GM19043 (cell line): Measurements from ENCODE around the gene GNL1.
A peak's percentile ranks its signal among the peaks of the same experiment; 100 is the strongest.

Experiments
- ATAC-seq: cut with Tn5 transposase; IDR thresholded peaks from one replicate; pipeline ENCODE4 v1.9.1; 2021; ENCODE audit warnings: low read depth; ENCODE audit not compliant: unreplicated experiment

The GNL1 gene

GRCh38 chr6:30571075-30571761 lies 14.9 kb upstream of the GNL1 start, which contains the start of gene ABCF1:
Gene ABCF1, plus strand, starts transcription at chr6:30571442. Its CDS starts 46 bp downstream, at chr6:30571488.
- ATAC-seq = peak; percentile 97

GRCh38 chr6:30570740-30571074 lies 14.4 kb upstream of the GNL1 start:
- no peak for ATAC-seq

- ATAC-seq = no peak
Measured at GRCh38 chr6:30570263-30570662, 14.0 kb upstream of the GNL1 start.

GRCh38 chr6:30568245-30568644 lies 12.0 kb upstream of the GNL1 start:
- ATAC-seq = no peak

GRCh38 chr6:30565772-30566171 lies 9.5 kb upstream of the GNL1 start:
- ATAC-seq = no peak

- ATAC-seq = no peak
Measured at GRCh38 chr6:30564114-30564513, 7.8 kb upstream of the GNL1 start.

- ATAC-seq = no peak
Measured at GRCh38 chr6:30562470-30563425, 6.5 kb upstream of the GNL1 start.

GRCh38 chr6:30560930-30561329 lies 4.6 kb upstream of the GNL1 start:
- no peak for ATAC-seq

- no peak for ATAC-seq
Measured at GRCh38 chr6:30557683-30557981, 1.3 kb upstream of the GNL1 start.

- peak; percentile 54 for ATAC-seq
Measured at GRCh38 chr6:30556906-30557682, 805 bp upstream of the GNL1 start, which contains the start of gene PRR3. Gene PRR3, plus strand, starts transcription at chr6:30557295. Its CDS starts 50 bp downstream, at chr6:30557345.

- no peak for ATAC-seq
Measured at GRCh38 chr6:30555816-30556065, 548 bp downstream of the GNL1 start.

- no peak for ATAC-seq
Measured at GRCh38 chr6:30554962-30555815, 1.1 kb downstream of the GNL1 start.

GRCh38 chr6:30554404-30554803 lies 1.9 kb downstream of the GNL1 start:
- no peak for ATAC-seq

- no peak for ATAC-seq
Measured at GRCh38 chr6:30548375-30548774, 7.9 kb downstream of the GNL1 start.

- ATAC-seq = no peak
Measured at GRCh38 chr6:30547454-30547853, 8.8 kb downstream of the GNL1 start.

- ATAC-seq = no peak
Measured at GRCh38 chr6:30544666-30545272, 11.5 kb downstream of the GNL1 start.

- no peak for ATAC-seq
Measured at GRCh38 chr6:30543821-30544220, 12.5 kb downstream of the GNL1 start.

GRCh38 chr6:30542915-30543314 lies 13.4 kb downstream of the GNL1 start:
- no peak for ATAC-seq

GRCh38 chr6:30542404-30542725 lies 13.9 kb downstream of the GNL1 start:
- no peak for ATAC-seq
